ENCODE data around the gene BTRC.
"Not testable (repeated sequence)": the region's sequence is repeated elsewhere in the genome, so short reads cannot be mapped to it uniquely, and the experiment has no call there.

The BTRC gene

DNA sequence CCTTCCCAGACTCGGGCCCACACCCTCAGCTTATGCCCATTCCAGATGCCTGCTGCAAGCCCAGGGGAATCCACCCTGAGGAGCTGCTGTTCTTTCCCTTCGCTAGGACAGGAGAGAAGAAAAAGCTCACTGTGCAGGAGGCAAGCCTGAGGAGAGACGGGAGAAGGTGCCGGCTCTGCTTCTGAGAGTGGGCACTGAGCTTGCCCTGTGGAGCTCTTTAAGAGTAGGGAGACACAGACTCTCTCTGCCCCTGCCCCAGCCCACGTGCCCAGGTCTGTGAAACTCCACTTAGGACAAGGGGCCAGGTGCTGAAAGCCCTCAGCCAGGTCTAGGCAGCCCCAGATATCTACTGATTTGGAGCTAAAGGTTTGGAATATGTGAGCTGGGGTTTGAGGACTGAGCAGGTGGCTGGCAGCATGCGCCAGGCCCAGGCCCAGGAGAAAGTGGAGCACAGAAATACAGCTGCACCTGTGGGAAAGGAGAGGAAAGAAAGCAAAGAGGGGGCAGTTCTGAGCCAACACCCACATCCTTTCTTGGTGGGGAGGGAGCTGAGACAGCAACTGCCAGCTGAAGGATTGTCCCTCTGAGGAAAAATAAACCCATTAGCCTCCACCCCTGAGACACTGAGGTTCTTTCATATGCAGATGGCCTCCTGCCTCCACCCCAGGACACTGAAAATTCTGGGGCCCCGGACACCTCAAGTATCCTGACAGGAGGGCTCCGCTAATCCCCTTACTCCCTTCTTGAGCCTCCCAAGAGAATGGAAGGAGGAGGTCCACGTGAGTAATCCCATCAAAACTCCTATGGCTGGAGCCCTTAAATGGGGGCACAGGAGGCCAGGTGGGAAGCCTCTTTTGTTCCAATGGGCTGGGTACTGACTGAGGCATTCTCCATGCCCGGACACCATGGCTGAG lies 226.8 kb downstream of the BTRC start:
- no peak for DNase-seq (ENCODE audit: low read depth, low spot score)

- DNase-seq (ENCODE audit: low read depth, low spot score): no peak
Observed at GRCh38 chr10:101585841-101586240, 231.9 kb downstream of the BTRC start.

DNA sequence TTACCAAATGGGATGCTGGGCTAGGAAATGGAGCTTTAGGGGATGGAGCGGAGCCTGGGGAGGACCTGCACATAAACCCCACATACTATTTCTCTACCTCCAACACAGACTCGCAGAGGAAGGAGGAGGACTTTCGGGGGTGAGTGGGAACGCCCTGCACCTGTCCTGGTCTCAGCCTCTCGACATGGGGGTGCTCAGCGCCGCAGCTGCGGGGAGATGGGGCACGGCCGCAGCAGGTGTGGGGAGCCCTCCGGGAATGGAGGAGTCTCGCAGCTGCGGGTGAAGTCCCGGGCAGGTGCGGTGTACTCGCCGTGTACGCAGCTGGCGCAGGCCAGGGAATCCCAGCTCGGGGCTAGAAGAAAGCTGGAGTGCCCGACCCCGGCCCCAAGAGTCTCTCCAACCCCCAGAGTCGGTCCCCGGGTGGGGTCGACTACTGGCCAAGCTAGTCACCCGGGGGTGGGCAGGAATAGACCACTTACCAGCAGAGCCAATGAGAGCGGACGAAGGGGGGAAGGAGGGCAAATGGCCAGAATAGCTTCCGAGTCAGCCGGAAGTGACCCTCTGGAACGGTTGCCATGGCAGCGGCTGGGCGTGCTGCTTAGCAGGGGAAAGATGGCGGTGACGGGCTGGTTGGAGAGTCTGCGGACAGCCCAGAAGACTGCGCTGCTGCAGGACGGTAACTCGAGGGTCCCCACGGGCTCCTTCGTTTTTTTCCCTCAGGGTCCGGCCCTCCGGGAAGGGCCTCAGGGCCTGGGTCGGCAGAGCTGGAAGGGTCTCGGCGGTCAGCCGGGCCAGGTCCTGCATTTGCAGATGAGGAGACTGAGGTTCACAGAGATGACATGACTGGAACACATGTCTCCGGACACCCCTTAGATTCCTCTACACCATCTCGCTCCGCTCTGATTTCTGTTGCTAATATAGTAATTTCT lies 234.0 kb downstream of the BTRC start, which contains the start of the genes DPCD and POLL:
DPCD (plus strand) TSS at position 597 of the 929 bp plus-strand sequence; CDS start at position 613, 16 bp downstream.
POLL (minus strand) TSS at position 533 of the 929 bp plus-strand sequence. CDS start 897 bp downstream, outside the sequence.
- peak; percentile 98 for DNase-seq (ENCODE audit: low read depth, low spot score)

DNA sequence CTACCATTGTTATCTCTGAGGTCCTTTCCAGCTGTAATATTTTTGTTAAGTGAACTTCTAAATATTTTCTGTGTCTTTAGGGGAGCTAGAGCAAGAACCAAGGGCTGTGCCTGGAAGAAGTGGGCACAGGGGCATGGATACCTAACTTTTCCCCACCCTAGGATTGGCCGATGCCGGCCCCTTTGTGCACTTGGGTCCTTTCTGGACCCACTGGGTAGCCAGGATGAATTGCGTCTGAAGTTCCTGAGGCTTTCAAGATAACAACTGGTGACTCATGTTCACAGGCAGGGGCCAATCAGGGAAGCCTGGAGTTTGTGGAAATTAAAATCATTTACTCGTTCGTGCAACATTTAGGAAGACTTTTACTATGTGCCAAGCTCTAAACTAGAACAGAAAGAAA lies 234.9 kb downstream of the BTRC start:
- peak; percentile 64 for DNase-seq (ENCODE audit: low read depth, low spot score)

DNA sequence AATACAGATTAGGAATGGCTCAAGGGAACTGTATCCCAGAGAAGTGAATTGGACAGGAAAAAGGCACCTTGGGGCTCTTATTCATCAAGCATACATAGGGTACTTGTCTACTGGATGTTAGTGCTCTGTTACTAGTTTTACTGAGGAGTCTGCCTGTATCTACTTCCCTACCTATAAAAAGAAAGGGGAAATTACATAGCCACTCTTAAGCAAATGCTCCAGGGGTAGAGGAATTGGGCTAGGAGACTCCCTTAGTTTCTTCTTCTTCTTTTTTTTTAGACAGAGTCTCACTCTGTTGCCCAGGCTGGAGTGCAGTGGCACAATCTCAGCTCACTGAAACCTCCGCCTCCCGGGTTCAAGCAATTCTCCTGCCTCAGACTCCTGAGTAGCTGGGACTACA lies 239.4 kb downstream of the BTRC start:
- DNase-seq (ENCODE audit: low read depth, low spot score): not testable (repeated sequence)

DNA sequence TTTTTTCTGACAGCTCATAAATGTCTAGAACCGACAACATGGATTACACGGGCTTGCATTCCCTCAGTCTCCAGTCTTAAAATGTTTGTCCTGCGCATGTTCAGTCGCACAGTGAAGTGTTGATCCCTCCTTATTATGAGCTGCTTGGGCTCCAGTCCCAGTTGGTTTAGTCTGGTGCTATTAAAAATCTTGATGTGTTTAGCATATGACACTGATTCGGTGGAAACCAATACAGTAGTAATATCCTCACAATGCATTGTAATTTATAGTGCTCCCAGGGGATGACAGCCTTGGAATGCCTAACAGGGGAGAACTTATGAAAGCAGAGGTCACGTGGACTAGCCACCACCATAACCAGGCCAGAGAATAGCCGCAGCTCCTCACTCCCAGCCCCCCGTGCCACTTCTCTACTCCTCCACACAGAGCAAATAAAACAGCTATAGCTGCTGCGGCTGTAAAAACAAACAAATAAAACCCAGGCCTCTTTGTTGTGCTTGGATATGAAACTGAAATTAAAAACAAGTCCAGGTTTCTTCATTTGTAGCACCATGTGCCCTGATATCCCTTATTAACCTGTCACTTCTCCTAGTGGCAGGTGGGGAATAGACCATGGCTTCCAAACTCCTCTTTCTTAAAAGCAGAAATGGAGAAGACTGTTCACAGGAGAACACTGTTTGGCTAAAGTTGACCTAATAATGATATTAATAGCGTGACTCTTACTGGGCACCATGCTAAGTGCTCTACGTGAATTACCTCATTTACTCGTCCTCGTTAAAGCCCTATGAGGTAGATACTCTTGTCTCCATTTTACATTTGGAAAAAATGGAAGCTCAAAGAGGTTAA lies 241.8 kb downstream of the BTRC start:
- no peak for DNase-seq (ENCODE audit: low read depth, low spot score)

DNA sequence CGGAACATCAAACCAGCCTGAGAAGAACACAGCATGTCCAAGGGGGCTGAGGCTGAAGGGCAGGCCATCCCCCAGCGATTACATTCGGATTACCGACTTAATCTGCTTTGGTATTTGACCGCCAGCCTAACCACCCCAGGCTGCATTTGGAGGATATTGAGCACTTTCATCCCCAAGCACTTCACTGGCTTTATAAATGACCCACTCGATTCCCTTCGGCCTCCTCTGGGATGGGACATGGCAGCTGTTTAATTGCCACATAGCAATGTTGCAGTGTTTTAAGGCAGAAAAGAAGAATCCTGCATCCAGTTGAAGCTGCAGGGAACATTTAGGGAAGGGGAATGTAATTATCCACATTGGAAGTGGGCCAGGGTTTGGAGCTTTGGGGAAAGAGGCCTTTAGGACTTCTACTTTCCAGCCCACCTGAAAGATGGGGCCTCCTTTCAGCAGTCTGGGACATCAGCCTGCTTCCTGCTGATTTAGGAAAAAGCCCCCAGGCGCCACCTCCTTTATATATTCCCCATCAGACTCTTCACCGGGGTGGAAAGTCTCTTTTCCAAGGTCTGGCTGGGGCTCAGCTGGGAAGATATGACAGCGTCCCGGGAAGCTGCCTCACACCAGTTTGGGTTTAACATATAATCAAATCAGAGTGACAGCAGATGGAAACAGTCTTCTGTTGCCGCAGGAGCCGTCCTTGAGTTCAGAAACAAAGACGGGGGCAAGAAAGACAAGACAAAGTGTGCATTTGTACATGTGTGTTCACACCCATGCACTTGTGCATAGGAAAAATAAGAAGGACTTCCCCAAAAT lies 243.3 kb downstream of the BTRC start:
- no peak for DNase-seq (ENCODE audit: low read depth, low spot score)

DNA sequence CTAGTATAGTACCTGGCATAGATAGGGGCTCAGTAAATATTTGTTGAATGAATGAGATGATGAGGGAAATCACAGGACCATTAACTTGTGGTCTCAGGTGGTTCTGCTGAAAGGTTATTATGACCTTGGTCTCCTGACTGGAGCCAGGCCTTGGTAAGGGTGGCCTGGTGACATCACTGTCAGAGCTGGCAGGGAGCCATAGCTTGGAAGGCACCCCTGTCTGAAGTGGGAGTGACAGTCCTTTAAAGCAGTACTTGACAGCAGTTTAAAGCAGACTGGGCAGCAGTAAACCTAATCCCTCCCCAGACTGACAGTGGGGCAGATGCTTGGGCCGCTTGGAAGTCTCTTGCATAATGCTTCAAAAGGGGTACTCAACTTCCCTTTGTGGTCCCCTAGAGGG lies 247.6 kb downstream of the BTRC start:
- no peak for DNase-seq (ENCODE audit: low read depth, low spot score)

DNA sequence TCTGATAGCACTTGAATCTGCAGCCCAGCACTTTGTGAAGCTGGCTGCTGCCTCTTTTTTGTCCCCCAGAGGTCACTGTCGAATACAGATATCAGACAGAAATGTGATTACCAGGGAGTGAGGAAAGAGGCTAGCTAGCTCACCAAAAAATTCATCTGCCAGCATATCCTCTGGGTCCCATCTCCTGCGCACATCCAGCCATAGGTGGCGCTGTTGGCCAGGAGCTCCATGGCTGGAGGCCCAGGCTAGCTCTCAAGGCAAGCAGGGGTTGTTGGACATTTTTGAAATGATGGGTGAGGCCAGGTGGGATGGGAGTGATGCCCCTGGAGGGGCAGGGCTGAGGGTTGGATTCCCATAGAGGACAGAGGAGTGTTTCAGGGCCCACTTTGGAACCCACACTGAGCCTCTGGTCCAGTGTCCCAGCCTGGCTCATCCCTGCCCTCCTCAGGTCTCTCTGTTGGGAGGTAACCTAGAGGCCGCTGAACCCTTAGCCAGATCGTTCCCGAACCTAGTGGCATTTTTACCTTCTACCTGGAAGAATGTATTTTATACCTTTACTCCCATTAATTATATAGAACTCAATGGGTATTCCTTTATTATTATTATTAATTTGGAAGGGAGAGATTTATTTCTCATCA lies 248.9 kb downstream of the BTRC start:
- peak; percentile 76 for DNase-seq (ENCODE audit: low read depth, low spot score)
